ENCODE measurements around the gene CAPZB. TPM values are rescaled to one million over a fixed set of nuclear protein-coding genes. Genes with fewer than 3 reads are reported as not detected.

The CAPZB gene
- total RNA-seq, 2 experiments from 2014 or later: 492 to 518 TPM

GRCh38 chr1:19435851-19436455, 49.4 kb downstream of the CAPZB start:
- DNase-seq: no peak
- H3K9me3 Mint-ChIP-seq (ENCODE audit: insufficient read depth): no peaks in the 10 kb centered on the region

GRCh38 chr1:19435181-19435580, 50.2 kb downstream of the CAPZB start:
- POLR2A ChIA-PET: interaction anchor here (0.8 to 1.7 kb wide), 3 partner anchors 13 to 48 kb away, joined by 3 read pairs; no protein-coding TSS in a partner anchor
- Mint-ChIP-seq H3K4me1 (ENCODE audit: low read depth) (peaks cover 76% of the 10 kb centered on the region), H3K36me3 (ENCODE audit: low read depth) (peaks cover 43% of the 10 kb centered on the region), H3K27me3 (ENCODE audit: low read depth) (no peaks in the 10 kb centered on the region), H3K9me3 (ENCODE audit: insufficient read depth) (no peaks in the 10 kb centered on the region), H3K27ac (peak overlapping the region; percentile 18), H3K4me3 (no peak overlapping the region)
- DNase-seq (no peak), ATAC-seq (no peak)
- CTCF ChIA-PET: interaction anchor here (1.0 to 2.1 kb wide), 8 partner anchors 11 to 219 kb away, joined by 3 to 7 read pairs (median 4); no protein-coding TSS in a partner anchor

More at GRCh38 chr1:19435851-19436455, 49.4 kb downstream of the CAPZB start:
- H3K4me3 Mint-ChIP-seq: no peak overlapping the region
- ATAC-seq: no peak
- CTCF ChIA-PET: interaction anchor here (1.1 to 2.0 kb wide), 6 partner anchors 10 to 218 kb away, joined by 3 to 7 read pairs (median 4); no protein-coding TSS in a partner anchor
- peaks cover 73% of the 10 kb centered on the region for H3K4me1 Mint-ChIP-seq (ENCODE audit: low read depth)
- POLR2A ChIA-PET: interaction anchor here (1.7 kb wide), 1 partner anchor 12 kb away, joined by 3 read pairs; no protein-coding TSS in a partner anchor
- H3K36me3 Mint-ChIP-seq (ENCODE audit: low read depth): peaks cover 46% of the 10 kb centered on the region
- no peak overlapping the region for H3K27ac Mint-ChIP-seq
- no peaks in the 10 kb centered on the region for H3K27me3 Mint-ChIP-seq (ENCODE audit: low read depth)

DNA sequence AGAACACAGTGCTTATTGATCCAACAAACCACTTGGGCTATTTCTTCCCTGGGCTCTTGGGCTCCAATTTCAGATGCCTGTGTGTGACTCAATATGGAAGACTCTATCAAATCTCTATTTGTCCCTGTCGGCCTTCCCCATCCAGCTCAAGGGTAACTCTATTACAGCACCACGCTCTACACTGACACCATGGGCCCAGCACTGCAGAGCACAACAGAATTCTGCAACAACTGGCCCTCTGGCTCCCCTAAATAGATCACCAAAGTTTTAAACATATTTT, 51.7 kb downstream of the CAPZB start:
- ATAC-seq (no peak), DNase-seq (no peak)
- Mint-ChIP-seq H3K36me3 (ENCODE audit: low read depth) (peaks cover 43% of the 10 kb centered on the region), H3K4me1 (ENCODE audit: low read depth) (peaks cover 75% of the 10 kb centered on the region), H3K27ac (no peak overlapping the region), H3K4me3 (no peak overlapping the region), H3K9me3 (ENCODE audit: insufficient read depth) (no peaks in the 10 kb centered on the region), H3K27me3 (ENCODE audit: low read depth) (no peaks in the 10 kb centered on the region)
- CTCF ChIA-PET: interaction anchor here (2.1 kb wide), 1 partner anchor 42 kb away, joined by 7 read pairs; no protein-coding TSS in a partner anchor
- POLR2A ChIA-PET: no interaction called here

GRCh38 chr1:19432943-19433718, 52.2 kb downstream of the CAPZB start:
- POLR2A ChIA-PET: no interaction called here
- DNase-seq: no peak
- H3K36me3 Mint-ChIP-seq (ENCODE audit: low read depth): peaks cover 46% of the 10 kb centered on the region
- no peak overlapping the region for H3K4me3 Mint-ChIP-seq
- no peaks in the 10 kb centered on the region for H3K27me3 Mint-ChIP-seq (ENCODE audit: low read depth)
- H3K9me3 Mint-ChIP-seq (ENCODE audit: insufficient read depth): no peaks in the 10 kb centered on the region
- ATAC-seq: no peak
- peak overlapping the region; percentile 36 for H3K27ac Mint-ChIP-seq
- CTCF ChIA-PET: no interaction called here
- peaks cover 73% of the 10 kb centered on the region for H3K4me1 Mint-ChIP-seq (ENCODE audit: low read depth)

GRCh38 chr1:19430121-19431068, 54.9 kb downstream of the CAPZB start:
- ChIA-PET CTCF (interaction anchor here (1.4 kb wide), 1 partner anchor 151 kb away, joined by 4 read pairs; no protein-coding TSS in a partner anchor), POLR2A (no interaction called here)
- Mint-ChIP-seq H3K9me3 (ENCODE audit: insufficient read depth) (no peaks in the 10 kb centered on the region), H3K27me3 (ENCODE audit: low read depth) (no peaks in the 10 kb centered on the region), H3K4me3 (no peak overlapping the region), H3K27ac (no peak overlapping the region), H3K4me1 (ENCODE audit: low read depth) (peaks cover 56% of the 10 kb centered on the region), H3K36me3 (ENCODE audit: low read depth) (peaks cover 38% of the 10 kb centered on the region)
- ATAC-seq (no peak), DNase-seq (no peak)

DNA sequence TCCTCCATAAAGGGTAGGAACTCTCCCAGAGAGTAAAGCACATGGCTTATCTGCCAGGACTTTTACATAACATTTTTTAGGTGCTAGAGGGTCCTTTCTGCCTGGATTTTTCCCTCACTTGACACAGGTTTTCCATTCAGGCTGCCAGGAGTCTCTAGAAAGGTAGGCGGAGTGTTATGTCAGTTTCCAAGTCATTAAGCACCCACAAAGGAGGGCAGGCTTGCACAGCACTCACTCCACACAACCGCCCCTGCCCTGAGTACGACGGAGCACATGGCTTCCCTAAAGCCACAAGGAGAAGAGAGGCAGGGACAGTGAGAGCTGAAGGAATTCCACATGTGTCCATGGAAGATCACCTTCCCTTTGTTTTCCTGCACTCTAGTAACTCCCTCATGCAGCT, 55.7 kb downstream of the CAPZB start:
- no peaks in the 10 kb centered on the region for H3K27me3 Mint-ChIP-seq (ENCODE audit: low read depth)
- no peak for ATAC-seq
- ChIA-PET POLR2A (no interaction called here), CTCF (interaction anchor here (1.4 kb wide), 1 partner anchor 152 kb away, joined by 4 read pairs; no protein-coding TSS in a partner anchor)
- DNase-seq: no peak
- H3K4me3 Mint-ChIP-seq: no peak overlapping the region
- H3K4me1 Mint-ChIP-seq (ENCODE audit: low read depth): peaks cover 56% of the 10 kb centered on the region
- H3K9me3 Mint-ChIP-seq (ENCODE audit: insufficient read depth): no peaks in the 10 kb centered on the region
- peaks cover 34% of the 10 kb centered on the region for H3K36me3 Mint-ChIP-seq (ENCODE audit: low read depth)
- no peak overlapping the region for H3K27ac Mint-ChIP-seq

DNA sequence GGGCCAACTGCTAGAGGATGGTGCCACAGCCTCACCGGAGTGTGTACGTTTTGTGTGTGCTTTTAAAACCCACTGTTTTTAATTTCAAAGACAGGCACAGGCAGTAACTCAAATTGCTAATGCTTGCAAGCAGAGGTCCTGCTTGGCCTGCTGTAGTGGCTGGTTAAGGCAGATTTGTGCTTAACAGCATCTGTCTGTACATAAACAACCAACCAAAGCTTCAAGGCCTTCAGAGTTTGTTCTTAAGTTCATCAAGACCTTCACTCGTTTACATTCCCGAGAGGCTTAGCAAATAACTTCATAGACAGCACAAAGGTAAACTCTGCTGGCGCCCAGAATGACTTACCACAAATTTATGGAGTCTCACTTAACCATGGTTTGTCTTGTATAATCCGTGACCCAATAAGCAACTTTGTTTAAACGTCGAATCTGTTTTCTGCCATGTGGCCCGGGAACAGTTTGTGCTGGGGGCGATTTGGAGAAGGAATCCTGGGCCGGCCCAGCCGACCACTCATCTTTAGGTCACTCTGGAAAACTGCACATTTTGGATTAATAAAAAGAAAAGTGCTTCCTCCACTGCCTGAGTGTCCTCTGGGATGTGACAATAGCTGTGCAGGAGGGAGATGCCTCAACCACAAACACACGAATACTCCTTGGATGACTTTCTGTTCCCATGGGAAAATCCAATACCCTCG, 58.1 kb downstream of the CAPZB start:
- Mint-ChIP-seq H3K27me3 (ENCODE audit: low read depth) (no peaks in the 10 kb centered on the region), H3K4me3 (no peak overlapping the region), H3K9me3 (ENCODE audit: insufficient read depth) (no peaks in the 10 kb centered on the region), H3K27ac (no peak overlapping the region), H3K36me3 (ENCODE audit: low read depth) (peaks cover 20% of the 10 kb centered on the region), H3K4me1 (ENCODE audit: low read depth) (peaks cover 43% of the 10 kb centered on the region)
- POLR2A ChIA-PET: no interaction called here
- CTCF ChIA-PET: no interaction called here
- ATAC-seq (no peak), DNase-seq (no peak)

DNA sequence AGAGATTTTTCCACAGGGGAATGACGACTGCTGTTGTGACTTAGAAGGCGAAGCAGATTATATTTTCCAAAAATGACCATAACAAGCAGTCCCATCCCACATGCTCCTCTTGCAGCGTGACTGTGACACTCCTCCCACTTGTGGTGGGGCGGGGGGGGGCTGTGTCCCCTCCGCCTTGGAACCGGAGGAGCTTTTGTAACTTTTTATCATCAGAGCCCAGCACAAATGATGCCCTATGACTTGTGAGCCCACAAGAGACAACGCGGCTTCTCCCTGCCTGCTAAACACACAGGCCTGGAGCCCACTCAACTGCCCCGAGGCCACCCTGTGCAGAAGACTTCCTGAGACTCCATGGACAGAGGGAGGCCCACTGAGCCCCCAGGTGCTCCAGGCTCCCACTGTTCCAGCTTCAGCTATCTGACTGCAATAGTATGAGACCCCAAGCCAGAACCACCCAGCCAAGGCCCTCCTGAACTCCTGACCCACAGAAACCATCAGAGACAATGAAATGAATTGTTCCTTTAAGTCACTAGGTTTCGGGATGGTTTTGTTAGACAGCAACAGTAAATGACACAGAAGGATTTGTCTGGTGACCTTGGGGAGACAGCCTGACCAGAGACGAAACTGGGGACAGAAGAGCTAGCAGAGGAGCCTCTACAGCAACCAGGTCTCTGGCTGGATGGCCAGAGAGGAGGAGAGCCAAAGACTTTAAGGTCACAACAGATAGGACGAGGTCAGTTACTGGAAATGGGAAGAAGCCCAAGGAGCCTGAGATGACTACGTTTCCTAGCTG, 58.8 kb downstream of the CAPZB start:
- CTCF ChIA-PET: no interaction called here
- H3K27ac Mint-ChIP-seq: peak overlapping the region; percentile 23

GRCh38 chr1:19425646-19426239, 59.6 kb downstream of the CAPZB start:
- POLR2A ChIA-PET: interaction anchor here (0.6 kb wide), 1 partner anchor 25 kb away, joined by 3 read pairs; no protein-coding TSS in a partner anchor
- ATAC-seq (no peak), DNase-seq (no peak)
- no peak overlapping the region for H3K4me3 Mint-ChIP-seq
- CTCF ChIA-PET: no interaction called here
- no peaks in the 10 kb centered on the region for H3K9me3 Mint-ChIP-seq (ENCODE audit: insufficient read depth)
- H3K36me3 Mint-ChIP-seq (ENCODE audit: low read depth): peaks cover 25% of the 10 kb centered on the region
- no peaks in the 10 kb centered on the region for H3K27me3 Mint-ChIP-seq (ENCODE audit: low read depth)
- H3K27ac Mint-ChIP-seq: no peak overlapping the region
- H3K4me1 Mint-ChIP-seq (ENCODE audit: low read depth): peaks cover 51% of the 10 kb centered on the region

More for the DNA sequence above, 58.8 kb downstream of the CAPZB start:
- no peaks in the 10 kb centered on the region for H3K9me3 Mint-ChIP-seq (ENCODE audit: insufficient read depth)
- DNase-seq: no peak
- H3K36me3 Mint-ChIP-seq (ENCODE audit: low read depth): peaks cover 20% of the 10 kb centered on the region
- POLR2A ChIA-PET: no interaction called here
- H3K4me1 Mint-ChIP-seq (ENCODE audit: low read depth): peaks cover 47% of the 10 kb centered on the region
- H3K4me3 Mint-ChIP-seq: no peak overlapping the region
- no peak for ATAC-seq
- H3K27me3 Mint-ChIP-seq (ENCODE audit: low read depth): no peaks in the 10 kb centered on the region

DNA sequence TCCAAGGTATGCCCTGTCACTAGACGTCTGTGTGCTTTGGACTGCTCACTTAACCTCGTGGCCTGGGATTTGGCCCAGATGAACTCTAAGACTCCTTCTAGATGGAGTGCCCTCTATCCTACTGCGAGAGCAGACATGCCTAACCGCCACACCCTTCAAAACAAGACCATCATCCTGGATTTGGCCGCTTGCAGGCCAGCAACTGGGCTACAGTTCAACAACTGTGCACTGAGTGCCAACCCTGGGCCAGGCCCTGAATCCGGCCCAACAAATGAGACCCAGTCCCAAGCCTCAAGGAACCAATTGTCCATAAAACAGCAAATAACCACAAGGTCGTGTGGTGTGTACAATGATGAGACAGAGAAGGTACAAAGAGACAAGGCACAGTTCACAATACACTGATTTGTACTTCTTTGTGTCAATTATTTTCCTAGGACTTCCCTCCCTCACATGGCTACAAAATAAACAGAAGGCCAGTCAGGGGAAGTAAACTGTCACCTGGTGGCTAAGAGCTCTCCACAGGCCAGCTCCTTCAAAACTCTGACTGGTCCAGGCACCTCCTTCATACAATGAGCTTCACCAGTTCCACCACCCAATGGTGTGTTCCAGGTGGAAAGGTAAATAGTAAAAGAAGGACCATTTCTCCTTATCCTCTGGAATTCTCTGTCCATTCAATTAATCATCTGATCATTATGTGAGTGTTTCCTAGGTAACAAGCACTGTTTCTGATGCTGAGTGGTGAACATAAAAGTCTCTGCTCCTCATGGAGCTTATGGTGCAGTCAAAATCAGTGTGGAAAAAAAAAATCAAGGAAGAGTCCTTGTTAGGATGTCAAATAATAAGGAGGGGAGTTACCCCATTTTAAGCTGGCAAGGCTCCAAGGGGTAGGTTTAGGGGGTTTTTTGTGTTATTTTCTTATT, 60.4 kb downstream of the CAPZB start:
- no peak for ATAC-seq
- peaks cover 43% of the 10 kb centered on the region for H3K4me1 Mint-ChIP-seq (ENCODE audit: low read depth)

More for the DNA sequence above, 60.4 kb downstream of the CAPZB start:
- H3K36me3 Mint-ChIP-seq (ENCODE audit: low read depth): peaks cover 25% of the 10 kb centered on the region
- no peak overlapping the region for H3K4me3 Mint-ChIP-seq
- H3K27ac Mint-ChIP-seq: peak overlapping the region; percentile 28
- H3K9me3 Mint-ChIP-seq (ENCODE audit: insufficient read depth): no peaks in the 10 kb centered on the region
- CTCF ChIA-PET: no interaction called here
- DNase-seq: no peak
- POLR2A ChIA-PET: interaction anchor here (0.6 kb wide), 1 partner anchor 24 kb away, joined by 3 read pairs; no protein-coding TSS in a partner anchor
- no peaks in the 10 kb centered on the region for H3K27me3 Mint-ChIP-seq (ENCODE audit: low read depth)
